NAMALWA (cell line): ENCODE data around the gene ANTKMT.

Source experiments
- DNase-seq: peaks from one replicate; pipeline ENCODE4 v3.0.0-alpha.2; 2015; ENCODE audit warnings: low spot score

The ANTKMT gene, protein sequence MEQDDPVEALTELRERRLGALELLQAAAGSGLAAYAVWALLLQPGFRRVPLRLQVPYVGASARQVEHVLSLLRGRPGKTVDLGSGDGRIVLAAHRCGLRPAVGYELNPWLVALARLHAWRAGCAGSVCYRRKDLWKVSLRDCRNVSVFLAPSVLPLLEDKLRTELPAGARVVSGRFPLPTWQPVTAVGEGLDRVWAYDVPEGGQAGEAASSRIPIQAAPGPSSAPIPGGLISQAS

DNA sequence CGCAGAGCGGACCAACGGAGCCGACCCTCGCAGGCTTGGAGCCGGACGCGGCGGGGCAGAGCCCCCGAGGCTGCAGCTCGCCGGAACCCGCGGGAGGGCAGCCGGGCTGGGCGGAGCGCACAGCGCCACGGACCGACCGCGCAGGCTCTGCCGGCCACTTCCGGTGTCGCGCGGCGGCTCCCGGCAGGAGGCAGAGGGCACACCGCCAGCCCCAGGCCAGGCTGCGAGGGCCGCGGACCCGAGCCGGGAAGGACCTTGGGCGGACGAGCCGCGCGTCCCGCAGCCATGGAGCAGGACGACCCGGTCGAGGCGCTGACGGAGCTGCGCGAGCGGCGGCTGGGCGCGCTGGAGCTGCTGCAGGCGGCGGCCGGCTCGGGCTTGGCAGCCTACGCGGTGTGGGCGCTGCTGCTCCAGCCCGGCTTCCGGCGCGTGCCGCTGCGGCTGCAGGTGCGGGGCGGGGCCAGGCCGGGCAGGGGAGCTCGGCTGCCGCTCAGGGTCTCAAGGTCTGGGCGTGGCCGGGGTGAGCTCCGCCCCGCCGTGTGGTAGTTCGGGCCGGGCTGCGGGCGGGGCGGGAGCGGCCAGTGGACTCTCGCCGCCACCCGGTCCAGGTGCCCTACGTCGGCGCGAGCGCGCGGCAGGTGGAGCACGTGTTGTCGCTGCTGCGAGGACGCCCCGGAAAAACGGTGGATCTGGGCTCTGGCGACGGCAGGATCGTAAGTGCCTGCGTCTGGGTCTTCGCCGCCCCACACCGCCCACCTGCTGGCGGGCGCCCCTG is at the start of gene ANTKMT:
TSS of gene ANTKMT (plus strand) at position 157 of the 775 bp plus-strand sequence. CDS start at position 286, 129 bp downstream.
- DNase-seq = peak; percentile 94

DNA sequence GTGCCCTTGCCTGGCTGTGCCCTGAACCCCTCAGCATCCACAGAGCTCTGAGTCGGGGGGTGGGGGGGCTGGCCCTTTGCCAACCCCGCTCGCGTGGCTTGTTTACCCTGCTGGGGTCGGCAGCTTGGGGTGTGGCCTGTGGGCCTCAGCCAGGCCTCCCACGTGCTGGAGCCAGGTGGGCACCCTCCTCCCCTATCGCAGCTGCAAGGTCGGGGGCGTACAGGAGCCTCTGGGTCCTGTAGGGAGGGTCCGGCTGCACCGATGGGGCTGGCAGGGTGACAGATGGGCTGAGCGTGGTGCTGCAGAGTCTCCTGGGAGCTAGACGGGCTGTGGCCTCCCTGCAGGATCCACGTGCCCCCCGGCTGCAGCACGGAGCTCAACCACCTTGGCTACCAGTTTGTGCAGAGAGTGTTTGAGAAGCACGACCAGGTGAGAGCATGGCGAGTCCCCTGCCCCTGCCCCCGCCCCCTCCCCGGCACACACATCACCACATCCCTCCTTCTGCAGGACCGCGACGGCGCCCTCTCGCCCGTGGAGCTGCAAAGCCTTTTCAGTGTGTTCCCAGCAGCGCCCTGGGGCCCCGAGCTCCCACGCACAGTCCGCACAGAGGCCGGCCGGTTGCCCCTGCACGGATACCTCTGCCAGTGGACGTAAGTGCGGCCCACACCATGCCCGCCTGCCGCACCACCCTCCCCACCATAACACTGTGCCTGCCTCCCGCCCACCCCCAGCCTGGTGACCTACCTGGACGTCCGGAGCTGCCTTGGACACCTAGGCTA is 49.4 kb upstream of the ANTKMT start:
- no peak for DNase-seq

DNA sequence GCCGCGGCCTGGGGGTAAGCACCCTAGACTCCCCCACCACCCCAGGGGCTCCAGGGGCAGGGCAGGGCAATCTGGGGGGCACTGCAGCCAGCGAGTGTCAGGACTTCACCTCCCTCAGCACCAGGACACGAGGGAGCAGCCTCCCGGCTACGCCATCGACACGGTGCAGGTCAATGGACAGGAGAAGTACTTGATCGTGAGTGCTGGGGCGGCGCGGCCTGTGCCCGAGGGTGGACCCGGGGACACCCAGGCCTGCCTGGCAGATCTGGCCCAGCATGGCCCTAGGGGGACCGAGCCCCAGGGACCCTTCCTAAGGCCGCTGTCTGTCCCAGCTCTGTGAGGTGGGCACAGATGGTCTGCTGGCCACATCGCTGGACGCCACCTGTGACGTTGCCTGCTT is 48.6 kb upstream of the ANTKMT start:
- no peak for DNase-seq

DNA sequence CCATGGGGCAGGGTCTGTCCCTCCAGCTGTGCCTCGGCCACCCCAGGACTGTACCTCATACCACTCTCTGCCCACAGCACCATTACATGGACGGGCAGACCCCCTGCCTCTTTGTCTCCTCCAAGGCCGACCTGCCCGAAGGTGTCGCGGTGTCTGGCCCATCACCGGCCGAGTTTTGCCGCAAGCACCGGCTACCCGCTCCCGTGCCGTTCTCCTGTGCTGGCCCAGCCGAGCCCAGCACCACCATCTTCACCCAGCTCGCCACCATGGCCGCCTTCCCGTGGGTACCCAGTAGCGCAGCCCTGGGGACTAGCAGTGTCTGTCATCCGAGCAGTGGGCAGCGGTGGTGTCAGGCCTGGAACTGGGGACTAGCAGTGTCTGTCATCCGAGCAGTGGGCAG is 48.1 kb upstream of the ANTKMT start:
- no peak for DNase-seq

DNA sequence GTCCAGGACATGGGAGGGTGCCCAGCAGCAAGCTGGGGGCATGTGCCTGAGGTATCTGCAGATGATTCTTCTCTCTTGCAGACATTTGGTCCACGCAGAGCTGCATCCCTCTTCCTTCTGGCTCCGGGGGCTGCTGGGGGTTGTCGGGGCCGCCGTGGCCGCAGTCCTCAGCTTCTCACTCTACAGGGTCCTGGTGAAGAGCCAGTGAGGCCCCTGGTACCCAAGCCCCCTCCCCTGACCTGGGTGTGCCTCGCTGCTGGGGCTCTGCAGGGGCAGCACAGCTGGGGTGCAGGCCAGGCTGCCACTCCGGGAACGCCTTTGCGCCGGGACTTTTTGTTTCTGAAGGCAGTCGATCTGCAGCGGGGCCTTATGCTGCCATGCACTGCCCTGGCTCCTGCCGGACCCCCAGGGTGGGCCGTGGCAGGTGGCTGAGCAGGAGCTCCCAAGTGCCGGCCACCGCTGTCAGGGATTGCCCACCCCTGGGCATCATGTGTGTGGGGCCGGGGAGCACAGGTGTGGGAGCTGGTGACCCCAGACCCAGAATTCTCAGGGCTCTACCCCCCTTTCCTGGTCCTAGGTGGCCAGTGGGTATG is 47.5 kb upstream of the ANTKMT start:
- DNase-seq = no peak

DNA sequence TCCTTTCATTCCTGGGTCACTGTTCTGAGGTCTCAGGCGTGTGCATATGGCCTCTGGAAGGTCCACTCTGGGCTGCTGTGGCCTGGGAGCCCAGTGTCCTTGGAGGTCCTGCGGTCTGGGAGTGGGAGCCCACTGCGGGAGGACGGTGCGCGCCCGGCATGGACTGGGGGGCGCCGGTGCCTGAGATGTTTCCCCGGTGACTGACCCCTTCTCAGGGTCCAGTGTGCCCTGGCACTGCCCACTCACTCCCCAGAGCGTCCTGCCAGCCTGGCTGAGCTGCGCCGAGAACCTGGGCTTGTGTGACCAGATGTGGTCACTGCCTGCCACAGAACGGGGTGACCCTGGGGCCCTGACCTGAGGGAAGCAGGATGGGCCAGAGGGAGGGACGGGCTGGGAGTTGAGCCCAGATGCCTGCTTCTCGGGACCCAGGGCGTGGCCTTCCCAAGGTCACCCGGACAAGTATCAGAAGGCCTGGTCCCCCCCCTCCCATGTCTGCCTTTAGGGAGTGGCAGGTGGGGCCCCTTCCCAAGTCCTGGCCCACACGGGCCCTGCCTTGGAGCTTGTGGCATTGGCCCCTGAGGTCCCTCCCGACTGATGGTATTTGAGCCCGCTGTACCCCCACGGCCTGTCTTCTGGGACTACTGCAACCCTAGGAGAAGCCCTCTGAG is 46.6 kb upstream of the ANTKMT start:
- no peak for DNase-seq

DNA sequence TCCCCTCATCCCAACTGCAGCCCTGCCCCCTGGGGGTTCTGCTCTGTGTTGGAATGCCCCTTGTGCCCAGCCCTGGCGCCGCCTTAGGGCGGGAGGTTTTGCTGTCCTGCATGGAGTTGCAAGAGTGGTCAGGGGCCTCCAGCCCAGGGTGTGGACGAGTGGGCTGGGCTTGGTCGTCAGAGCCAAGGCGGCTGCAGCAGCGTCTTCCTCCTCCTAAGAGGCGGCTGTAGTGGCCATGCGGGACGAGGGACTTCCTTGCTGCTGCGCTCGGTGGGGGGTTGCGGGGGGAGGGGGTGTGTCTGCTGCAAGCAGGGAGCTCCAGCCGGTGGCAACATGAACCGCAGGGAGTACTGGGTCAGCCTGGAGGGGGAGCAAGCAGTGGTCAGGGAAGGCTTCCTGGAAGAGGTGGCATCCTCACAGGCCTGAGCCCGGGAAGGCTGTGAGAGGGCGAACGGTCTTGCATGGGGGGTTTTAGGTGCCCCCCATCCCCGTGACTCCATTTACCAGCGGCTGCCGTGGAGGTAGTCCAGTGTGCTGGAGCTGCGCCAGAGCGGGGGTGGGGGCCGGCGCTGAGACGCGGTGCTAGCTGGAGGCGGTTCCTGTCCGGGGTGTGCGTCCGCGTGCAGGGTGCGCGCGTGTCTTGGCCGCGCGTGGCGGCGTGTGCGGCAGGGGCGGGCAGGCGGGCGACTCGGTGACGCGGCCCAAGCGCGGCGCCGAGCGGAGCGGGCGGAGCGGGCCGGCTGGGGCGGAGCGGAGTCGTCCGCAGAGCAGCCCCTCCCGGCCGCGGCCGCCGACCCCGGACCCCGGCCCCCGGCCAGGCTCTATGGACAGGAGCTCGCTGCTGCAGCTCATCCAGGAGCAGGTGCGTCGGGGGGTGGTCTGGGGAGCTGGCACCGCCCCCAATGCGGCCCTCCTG is 45.7 kb upstream of the ANTKMT start, which contains the start of gene RHBDL1:
TSS of gene RHBDL1 (plus strand) at position 704 of the 916 bp plus-strand sequence. CDS start at position 824, 120 bp downstream.
- DNase-seq = no peak

DNA sequence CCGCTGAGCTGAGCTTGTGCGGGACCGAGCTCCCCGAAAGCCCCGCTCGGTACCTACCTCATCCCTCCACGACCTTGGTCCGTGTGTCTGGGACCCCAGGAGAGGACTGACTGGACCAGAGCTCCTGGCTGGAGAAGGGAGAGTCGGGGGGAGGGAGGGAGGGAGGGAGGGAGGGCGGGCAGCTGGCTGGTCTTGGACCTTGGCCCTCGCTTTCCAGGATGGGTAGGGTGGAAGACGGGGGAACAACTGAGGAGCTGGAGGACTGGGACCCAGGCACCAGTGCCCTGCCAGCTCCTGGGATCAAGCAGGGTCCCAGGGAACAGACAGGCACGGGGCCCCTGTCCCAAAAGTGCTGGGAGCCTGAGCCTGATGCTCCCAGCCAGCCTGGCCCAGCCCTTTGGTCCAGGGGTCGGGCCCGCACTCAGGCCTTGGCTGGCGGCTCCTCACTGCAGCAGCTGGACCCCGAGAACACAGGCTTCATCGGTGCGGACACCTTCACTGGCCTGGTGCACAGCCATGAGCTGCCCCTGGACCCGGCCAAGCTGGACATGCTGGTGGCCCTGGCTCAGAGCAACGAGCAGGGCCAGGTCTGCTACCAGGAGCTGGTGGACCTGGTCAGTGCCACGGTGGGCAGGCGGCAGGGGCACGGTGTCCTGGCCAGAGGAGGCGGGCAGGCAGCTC is 44.9 kb upstream of the ANTKMT start:
- DNase-seq = no peak

DNA sequence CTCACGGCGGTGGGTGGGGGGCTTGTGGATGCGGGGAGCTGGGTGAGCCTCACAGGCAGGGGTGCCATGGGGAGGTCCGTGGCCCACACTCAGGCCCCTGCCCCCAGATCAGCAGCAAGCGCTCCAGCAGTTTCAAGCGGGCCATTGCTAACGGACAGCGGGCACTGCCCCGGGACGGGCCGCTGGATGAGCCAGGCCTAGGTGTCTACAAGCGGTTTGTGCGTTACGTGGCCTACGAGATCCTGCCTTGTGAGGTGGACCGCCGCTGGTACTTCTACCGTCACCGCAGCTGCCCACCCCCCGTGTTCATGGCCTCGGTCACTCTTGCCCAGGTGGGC is 44.4 kb upstream of the ANTKMT start:
- DNase-seq = no peak

DNA sequence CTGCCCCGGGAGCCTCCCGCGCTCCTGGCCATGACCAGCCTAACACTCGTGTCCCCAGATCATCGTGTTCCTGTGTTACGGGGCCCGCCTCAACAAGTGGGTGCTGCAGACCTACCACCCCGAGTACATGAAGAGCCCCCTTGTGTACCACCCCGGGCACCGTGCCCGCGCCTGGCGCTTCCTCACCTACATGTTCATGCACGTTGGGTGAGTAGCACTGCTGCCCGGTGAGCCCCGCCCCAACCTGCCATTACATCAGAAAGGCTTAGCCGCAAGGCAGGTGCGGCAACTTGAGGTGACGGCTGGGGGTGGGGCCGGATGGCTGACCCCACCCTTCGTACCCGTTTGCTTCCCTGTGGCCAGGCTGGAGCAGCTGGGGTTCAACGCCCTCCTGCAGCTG is 44.0 kb upstream of the ANTKMT start:
- DNase-seq = no peak

DNA sequence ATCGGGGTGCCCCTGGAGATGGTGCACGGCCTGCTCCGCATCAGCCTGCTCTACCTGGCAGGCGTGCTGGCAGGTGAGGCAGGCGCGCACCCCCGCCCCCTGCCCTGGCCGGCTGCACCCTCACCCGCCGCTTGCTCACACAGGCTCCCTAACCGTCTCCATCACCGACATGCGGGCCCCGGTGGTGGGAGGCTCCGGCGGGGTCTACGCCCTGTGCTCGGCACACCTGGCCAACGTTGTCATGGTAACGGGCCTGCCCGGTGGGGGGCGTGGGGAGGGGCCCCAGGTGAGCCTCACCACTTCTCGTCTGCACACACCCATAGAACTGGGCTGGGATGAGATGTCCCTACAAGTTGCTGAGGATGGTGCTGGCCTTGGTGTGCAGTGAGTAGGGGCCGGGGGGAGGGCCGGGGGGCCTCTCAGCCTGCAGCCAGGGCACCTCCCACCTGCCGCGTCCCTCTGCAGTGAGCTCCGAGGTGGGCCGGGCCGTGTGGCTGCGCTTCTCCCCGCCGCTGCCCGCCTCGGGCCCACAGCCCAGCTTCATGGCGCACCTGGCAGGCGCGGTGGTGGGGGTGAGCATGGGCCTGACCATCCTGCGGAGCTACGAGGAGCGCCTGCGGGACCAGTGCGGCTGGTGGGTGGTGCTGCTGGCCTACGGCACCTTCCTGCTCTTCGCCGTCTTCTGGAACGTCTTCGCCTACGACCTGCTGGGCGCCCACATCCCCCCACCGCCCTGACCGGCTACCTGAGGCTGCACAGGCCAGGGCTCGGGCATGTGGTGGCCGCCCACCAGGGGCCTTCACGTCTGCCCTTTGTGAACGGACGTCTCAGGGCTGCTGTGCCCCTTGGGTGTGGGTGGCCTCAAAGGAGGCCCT is 43.4 kb upstream of the ANTKMT start:
- no peak for DNase-seq

DNA sequence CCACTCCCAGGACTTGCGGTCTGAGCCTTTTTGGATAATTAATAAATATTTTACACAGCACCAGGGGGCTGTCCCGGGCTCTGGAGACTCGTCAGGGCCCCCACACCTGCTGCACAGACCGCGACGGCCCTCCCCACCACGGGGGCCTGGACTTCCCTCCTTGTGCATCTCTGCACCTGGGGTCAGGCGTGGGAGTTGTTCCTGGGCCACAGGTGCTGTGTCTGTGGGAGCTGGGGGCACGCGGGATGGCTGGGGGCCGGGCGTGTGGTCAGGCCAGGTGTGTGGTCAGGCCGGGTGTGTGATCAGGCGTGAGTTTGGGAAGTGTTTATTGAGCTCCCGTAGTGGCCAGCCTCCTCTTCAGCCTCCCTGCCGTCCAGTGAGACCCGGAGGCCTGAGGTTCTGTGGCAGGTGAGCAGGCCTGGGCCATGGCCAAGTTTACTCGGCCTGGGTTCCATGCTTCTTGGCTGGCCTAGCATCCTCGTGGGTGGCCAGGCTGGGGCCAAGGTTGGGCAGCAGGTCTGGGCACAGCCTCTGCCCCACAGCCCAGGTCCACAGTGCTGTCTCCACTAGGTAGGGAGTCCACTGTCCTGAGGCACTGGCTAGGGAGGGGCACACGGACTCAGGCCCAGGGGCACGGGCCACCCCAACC is 42.6 kb upstream of the ANTKMT start:
- no peak for DNase-seq

DNA sequence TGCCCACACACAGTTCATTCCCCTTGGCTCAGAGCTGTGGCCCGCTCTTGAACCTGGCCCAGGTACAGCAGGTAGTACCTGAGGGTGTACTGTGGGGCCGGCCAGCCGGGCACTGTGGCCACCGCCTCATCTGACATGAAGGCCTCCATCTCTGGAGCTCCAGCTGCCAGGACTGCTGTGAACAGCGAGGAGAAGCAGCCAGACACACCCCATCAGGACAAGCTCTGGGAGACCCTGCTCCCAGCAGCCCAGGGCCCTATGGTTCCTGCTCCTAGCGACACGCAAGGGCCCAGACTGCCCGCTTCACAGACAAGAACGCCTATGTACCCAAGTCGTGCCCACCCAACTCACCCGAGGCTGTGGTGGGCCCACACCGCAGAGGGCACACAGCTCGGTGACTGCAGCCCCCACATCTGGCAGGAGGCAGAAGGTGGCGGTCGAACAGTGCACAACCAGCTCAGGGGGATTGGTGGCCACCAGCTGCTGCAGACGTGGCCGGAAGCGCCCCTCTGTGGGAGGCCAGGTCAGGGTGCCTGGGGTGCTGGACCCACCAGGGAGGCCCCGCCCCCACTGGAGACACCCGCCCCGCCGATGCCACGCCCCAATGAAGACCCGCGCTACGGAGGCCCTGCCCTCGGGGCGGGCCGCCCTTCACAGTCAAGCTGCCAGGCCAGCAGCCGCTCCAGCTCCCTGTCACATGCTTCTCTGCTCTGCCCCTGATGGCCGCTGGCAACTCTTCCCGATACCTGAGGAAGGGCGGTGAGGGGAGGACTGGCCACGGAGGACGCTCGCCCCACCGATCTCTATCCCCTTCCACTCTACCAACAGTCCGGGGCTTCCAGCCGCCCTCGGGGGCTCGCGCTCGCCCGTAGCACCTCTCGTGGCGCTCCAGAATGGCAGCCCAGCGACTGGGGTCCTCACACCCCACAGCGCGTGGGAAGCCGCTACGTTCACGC is 41.8 kb upstream of the ANTKMT start:
- peak; percentile 79 for DNase-seq

DNA sequence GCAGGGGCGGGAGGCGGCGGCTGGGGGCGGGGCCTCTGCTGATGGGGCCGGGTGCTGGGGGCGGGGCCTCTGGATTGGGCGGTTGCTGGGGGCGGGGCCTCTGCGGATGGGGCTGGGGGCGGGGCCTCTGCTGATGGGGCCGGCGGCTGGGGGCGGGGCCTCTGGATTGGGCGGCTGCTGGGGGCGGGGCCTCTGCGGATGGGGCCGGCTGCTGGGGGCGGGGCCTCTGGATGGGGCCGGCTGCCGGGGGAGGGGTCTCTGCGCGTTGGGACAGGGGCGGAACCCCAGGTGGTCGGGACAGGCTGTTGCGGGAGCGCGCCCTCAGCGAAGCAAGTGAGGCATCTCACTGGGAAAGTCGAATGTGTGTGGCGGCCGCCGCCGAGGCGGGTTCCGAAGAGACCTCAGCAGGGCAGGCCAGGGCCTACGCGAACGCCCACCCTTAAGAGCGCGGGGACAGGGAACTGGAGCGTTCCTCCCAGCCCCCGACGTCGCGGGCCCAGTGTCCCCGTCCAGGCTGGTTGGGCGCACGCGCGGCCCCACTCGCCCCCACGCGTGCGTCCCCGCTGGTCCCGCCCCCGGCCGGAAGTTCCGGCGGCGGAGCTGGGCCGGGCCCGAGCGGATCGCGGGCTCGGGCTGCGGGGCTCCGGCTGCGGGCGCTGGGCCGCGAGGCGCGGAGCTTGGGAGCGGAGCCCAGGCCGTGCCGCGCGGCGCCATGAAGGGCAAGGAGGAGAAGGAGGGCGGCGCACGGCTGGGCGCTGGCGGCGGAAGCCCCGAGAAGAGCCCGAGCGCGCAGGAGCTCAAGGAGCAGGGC is 40.9 kb upstream of the ANTKMT start, which contains the start of gene STUB1:
TSS of gene STUB1 (plus strand) at position 597 of the 811 bp plus-strand sequence. CDS start at position 713, 116 bp downstream.
- DNase-seq = peak; percentile 90

DNA sequence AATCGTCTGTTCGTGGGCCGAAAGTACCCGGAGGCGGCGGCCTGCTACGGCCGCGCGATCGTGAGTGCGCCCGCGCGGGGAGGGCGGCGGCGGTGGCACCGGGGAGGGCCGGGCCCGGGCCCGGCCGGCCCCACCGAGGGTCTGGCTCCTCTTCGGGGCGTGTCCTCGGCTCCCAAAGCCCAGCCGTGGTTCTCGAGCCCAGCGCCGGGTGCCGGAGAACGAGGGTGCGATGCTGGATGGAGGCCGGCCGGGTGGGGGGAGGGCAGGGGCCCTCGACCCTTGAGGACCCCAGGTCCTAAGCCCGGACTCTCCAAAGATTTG is 40.4 kb upstream of the ANTKMT start:
- DNase-seq = no peak

DNA sequence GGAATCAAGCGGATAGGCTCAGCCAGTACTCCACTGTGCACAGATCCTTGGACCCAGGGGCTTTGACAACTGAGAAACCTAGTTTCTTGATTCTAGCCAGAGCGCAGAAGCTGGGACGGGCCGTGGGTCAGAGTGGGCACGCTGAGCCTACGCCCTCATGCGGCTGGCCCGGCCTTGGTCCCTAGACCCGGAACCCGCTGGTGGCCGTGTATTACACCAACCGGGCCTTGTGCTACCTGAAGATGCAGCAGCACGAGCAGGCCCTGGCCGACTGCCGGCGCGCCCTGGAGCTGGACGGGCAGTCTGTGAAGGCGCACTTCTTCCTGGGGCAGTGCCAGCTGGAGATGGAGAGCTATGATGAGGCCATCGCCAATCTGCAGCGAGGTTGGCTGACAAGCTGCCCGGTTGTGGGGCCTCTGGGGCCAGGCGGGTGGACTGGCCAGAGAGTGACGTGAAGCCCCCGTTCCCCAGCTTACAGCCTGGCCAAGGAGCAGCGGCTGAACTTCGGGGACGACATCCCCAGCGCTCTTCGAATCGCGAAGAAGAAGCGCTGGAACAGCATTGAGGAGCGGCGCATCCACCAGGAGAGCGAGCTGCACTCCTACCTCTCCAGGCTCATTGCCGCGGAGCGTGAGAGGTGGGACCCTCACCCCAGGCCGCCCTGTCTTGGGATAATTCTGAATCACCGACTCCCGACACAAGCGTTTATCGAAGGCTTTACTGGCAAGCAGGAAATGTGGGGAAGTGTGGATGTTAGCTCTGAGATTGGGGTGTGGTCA is 39.8 kb upstream of the ANTKMT start:
- DNase-seq = peak; percentile 52
